SK-N-MC (cell line): Measurements from ENCODE around the gene ACTC1.

ENCODE experiments used
- DNase-seq: peaks from one replicate; pipeline ENCODE4 v3.0.0-alpha.2; 2011; ENCODE audit warnings: low read depth, low spot score
- H3K27ac ChIP-seq: fragments of 200-600 bp; sonication (generic); 2 replicates; pipeline ENCODE4 v1.5.1; 2016; ENCODE audit warnings: mixed run types
- H3K36me3 ChIP-seq: fragments of 200-600 bp; sonication (generic); 2 replicates; pipeline ENCODE4 v1.6.1; 2017; ENCODE audit warnings: antibody characterized with exemption, low read length, mixed read lengths; ENCODE audit not compliant: insufficient read depth
- H3K4me3 ChIP-seq: fragments of 200-600 bp; sonication (generic); 2 replicates; pipeline ENCODE4 v1.5.1; 2016
- H3K9ac ChIP-seq: fragments of 200-600 bp; sonication (generic); 2 replicates; pipeline ENCODE4 v1.8.0; 2017; ENCODE audit warnings: mixed run types, mixed read lengths; ENCODE audit not compliant: insufficient read length
- H3K9me3 ChIP-seq: fragments of 200-600 bp; sonication (generic); 2 replicates; pipeline ENCODE4 v1.6.1; 2017; ENCODE audit warnings: low read depth, mild to moderate bottlenecking, antibody characterized with exemption, low read length, moderate library complexity, mixed read lengths
- EZH2 ChIP-seq: fragments of 200-600 bp; sonication (generic); IDR thresholded peaks from one replicate; pipeline ENCODE4 v1.6.1; 2017; ENCODE audit warnings: antibody characterized with exemption
- FOXP2 ChIP-seq: optimal IDR thresholded peaks from 2 replicates; pipeline ENCODE3; 2011; ENCODE audit warnings: mild to moderate bottlenecking, moderate library complexity; ENCODE audit not compliant: insufficient read depth; ENCODE audit errors: extremely low read length, control extremely low read depth
- POLR2AphosphoS5 ChIP-seq: IDR thresholded peaks from 2 replicates; pipeline ENCODE4 v1.6.1; 2012; ENCODE audit warnings: mild to moderate bottlenecking, low read depth, low read length, borderline replicate concordance

ACTC1 gene

GRCh38 chr15:34773013-34773412 lies 22.3 kb downstream of the ACTC1 start:
- Histone ChIP-seq H3K9ac (no peak overlapping the region), H3K36me3 (no peaks in the 10 kb centered on the region), H3K27ac (no peak overlapping the region), H3K4me3 (no peak overlapping the region), H3K9me3 (no peaks in the 10 kb centered on the region)
- DNase-seq: no peak
- TF ChIP-seq EZH2 (no peak), FOXP2 (no peak), POLR2AphosphoS5 (no peak)

- Histone ChIP-seq H3K27ac (no peak overlapping the region), H3K9ac (no peak overlapping the region), H3K9me3 (no peaks in the 10 kb centered on the region), H3K36me3 (no peaks in the 10 kb centered on the region), H3K4me3 (no peak overlapping the region)
- no peak for TF ChIP-seq FOXP2
- TF ChIP-seq EZH2: no peak
- TF ChIP-seq POLR2AphosphoS5: no peak
- no peak for DNase-seq
These were observed 23.0 kb downstream of the ACTC1 start for GRCh38 chr15:34772312-34772711.

- Histone ChIP-seq H3K36me3 (no peaks in the 10 kb centered on the region), H3K9me3 (no peaks in the 10 kb centered on the region), H3K9ac (no peak overlapping the region), H3K4me3 (no peak overlapping the region), H3K27ac (no peak overlapping the region)
- no peak for DNase-seq
- TF ChIP-seq POLR2AphosphoS5 (no peak), EZH2 (no peak)
These were observed 25.6 kb downstream of the ACTC1 start for GRCh38 chr15:34769711-34770110.

GRCh38 chr15:34768530-34768929 lies 26.8 kb downstream of the ACTC1 start:
- H3K9me3 ChIP-seq: no peaks in the 10 kb centered on the region
- TF ChIP-seq FOXP2: no peak
- no peak for TF ChIP-seq POLR2AphosphoS5
- TF ChIP-seq EZH2: no peak
- H3K4me3 ChIP-seq: no peak overlapping the region
- no peaks in the 10 kb centered on the region for H3K36me3 ChIP-seq
- H3K9ac ChIP-seq: no peak overlapping the region
- no peak overlapping the region for H3K27ac ChIP-seq
- DNase-seq: no peak

GRCh38 chr15:34765741-34766140 lies 29.6 kb downstream of the ACTC1 start:
- DNase-seq: no peak
- Histone ChIP-seq H3K36me3 (no peaks in the 10 kb centered on the region), H3K4me3 (no peak overlapping the region), H3K9ac (no peak overlapping the region), H3K9me3 (no peaks in the 10 kb centered on the region), H3K27ac (no peak overlapping the region)
- TF ChIP-seq EZH2 (no peak), FOXP2 (no peak), POLR2AphosphoS5 (no peak)

- TF ChIP-seq FOXP2 (no peak), EZH2 (no peak), POLR2AphosphoS5 (no peak)
- Histone ChIP-seq H3K9ac (no peak overlapping the region), H3K27ac (no peak overlapping the region), H3K36me3 (no peaks in the 10 kb centered on the region), H3K4me3 (no peak overlapping the region), H3K9me3 (no peaks in the 10 kb centered on the region)
- DNase-seq: no peak
These were observed 34.4 kb downstream of the ACTC1 start for GRCh38 chr15:34760909-34761308.

- H3K27ac ChIP-seq: no peak overlapping the region
- TF ChIP-seq EZH2 (no peak), POLR2AphosphoS5 (no peak), FOXP2 (no peak)
- no peak overlapping the region for H3K4me3 ChIP-seq
- DNase-seq: no peak
- H3K36me3 ChIP-seq: no peaks in the 10 kb centered on the region
- no peak overlapping the region for H3K9ac ChIP-seq
- H3K9me3 ChIP-seq: no peaks in the 10 kb centered on the region
These were observed 35.4 kb downstream of the ACTC1 start for GRCh38 chr15:34759992-34760391.

- DNase-seq: no peak
- Histone ChIP-seq H3K9me3 (no peaks in the 10 kb centered on the region), H3K36me3 (no peaks in the 10 kb centered on the region), H3K27ac (no peak overlapping the region), H3K4me3 (no peak overlapping the region), H3K9ac (no peak overlapping the region)
- TF ChIP-seq FOXP2 (no peak), EZH2 (no peak), POLR2AphosphoS5 (no peak)
These were observed 36.0 kb downstream of the ACTC1 start for GRCh38 chr15:34759347-34759746.

- no peaks in the 10 kb centered on the region for H3K9me3 ChIP-seq
- no peak overlapping the region for H3K4me3 ChIP-seq
- H3K9ac ChIP-seq: no peak overlapping the region
- no peak for DNase-seq
- TF ChIP-seq FOXP2 (no peak), POLR2AphosphoS5 (no peak), EZH2 (no peak)
- no peaks in the 10 kb centered on the region for H3K36me3 ChIP-seq
- no peak overlapping the region for H3K27ac ChIP-seq
These were observed 38.1 kb downstream of the ACTC1 start for GRCh38 chr15:34757262-34757661.
